GM19467 (cell line): ENCODE results near the gene TNPO1.
A peak's percentile ranks its signal among the peaks of the same experiment; 100 is the strongest.
"Not testable (repeated sequence)": the region's sequence is repeated elsewhere in the genome, so short reads cannot be mapped to it uniquely, and the experiment has no call there.

Experiments
- ATAC-seq: cut with Tn5 transposase; IDR thresholded peaks from one replicate; pipeline ENCODE4 v1.9.1; 2021; ENCODE audit warnings: mild to moderate bottlenecking, moderate library complexity; ENCODE audit not compliant: unreplicated experiment

TNPO1 gene

GRCh38 chr5:72816284-72817075, at the start of gene TNPO1:
TSS of gene TNPO1 (plus strand) at chr5:72816661. CDS start at chr5:72816738, 77 bp downstream.
- ATAC-seq = peak; percentile 84

- ATAC-seq = no peak
Measured at GRCh38 chr5:72767289-72768010, 49.0 kb upstream of the TNPO1 start.

- no peak for ATAC-seq
Measured at GRCh38 chr5:72770266-72770665, 46.2 kb upstream of the TNPO1 start.

- no peak for ATAC-seq
Measured at GRCh38 chr5:72776684-72777083, 39.8 kb upstream of the TNPO1 start.

GRCh38 chr5:72779520-72779919, 36.9 kb upstream of the TNPO1 start:
- ATAC-seq = no peak

- ATAC-seq = no peak
Measured at GRCh38 chr5:72783354-72783753, 33.1 kb upstream of the TNPO1 start.

- ATAC-seq = no peak
Measured at GRCh38 chr5:72784129-72784528, 32.3 kb upstream of the TNPO1 start.

- no peak for ATAC-seq
Measured at GRCh38 chr5:72785801-72786200, 30.7 kb upstream of the TNPO1 start.

- no peak for ATAC-seq
Measured at GRCh38 chr5:72786676-72787075, 29.8 kb upstream of the TNPO1 start.

GRCh38 chr5:72788866-72789505, 27.5 kb upstream of the TNPO1 start:
- ATAC-seq = no peak

GRCh38 chr5:72790186-72790585, 26.3 kb upstream of the TNPO1 start:
- ATAC-seq = no peak

- not testable (repeated sequence) for ATAC-seq
Measured at GRCh38 chr5:72792662-72793061, 23.8 kb upstream of the TNPO1 start.

GRCh38 chr5:72796001-72796400, 20.5 kb upstream of the TNPO1 start:
- ATAC-seq = no peak

- ATAC-seq = no peak
Measured at GRCh38 chr5:72799721-72800120, 16.7 kb upstream of the TNPO1 start.

GRCh38 chr5:72808637-72809036, 7.8 kb upstream of the TNPO1 start:
- ATAC-seq = not testable (repeated sequence)

- no peak for ATAC-seq
Measured at GRCh38 chr5:72811849-72812248, 4.6 kb upstream of the TNPO1 start.

GRCh38 chr5:72812488-72812887, 4.0 kb upstream of the TNPO1 start:
- ATAC-seq = no peak

GRCh38 chr5:72814104-72814503, 2.4 kb upstream of the TNPO1 start:
- ATAC-seq = no peak

- no peak for ATAC-seq
Measured at GRCh38 chr5:72814864-72815263, 1.6 kb upstream of the TNPO1 start.

GRCh38 chr5:72815580-72816283, 729 bp upstream of the TNPO1 start:
- no peak for ATAC-seq

- ATAC-seq = peak; percentile 22
Measured at GRCh38 chr5:72817076-72817481, 618 bp downstream of the TNPO1 start.
